Renal cortical epithelial cell (primary cell): ENCODE results near the gene ZRSR2. TPM values are rescaled to one million over a fixed set of nuclear protein-coding genes. Genes with fewer than 3 reads are reported as not detected.
"Not testable (repeated sequence)": the region's sequence is repeated elsewhere in the genome, so short reads cannot be mapped to it uniquely, and the experiment has no call there.

Experiments
- DNase-seq: peaks from one replicate; pipeline ENCODE4 v3.0.0-alpha.2; 2011; ENCODE audit warnings: low read depth
- total RNA-seq: library from RNA; depleted of rRNA; stranded (reverse); fragments of >200 nt; gene quantifications from 2 replicates; pipeline ENCODE4 v1.2.3, GENCODE V29; 2014

Gene ZRSR2
- total RNA-seq, 1 donor from 2014 or later = 7.5 TPM

DNA sequence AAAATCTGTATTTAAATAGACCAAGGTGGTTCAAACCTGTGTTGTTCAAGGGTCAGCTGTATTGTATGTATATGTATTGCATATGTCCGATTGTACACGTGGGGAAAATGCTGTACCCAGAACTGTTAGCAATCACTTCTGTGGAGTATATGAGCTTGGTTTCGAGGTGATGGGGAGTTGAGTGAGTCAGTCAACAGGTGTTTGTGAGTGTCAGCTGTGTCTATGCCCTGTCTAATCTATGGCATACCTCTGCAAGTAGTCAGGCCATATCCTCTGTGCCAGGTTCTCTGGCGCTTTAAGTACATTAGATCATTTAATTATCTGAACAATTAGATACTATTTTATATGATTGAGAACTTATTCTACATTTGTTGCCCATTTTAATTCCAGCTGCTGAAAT, 7.4 kb downstream of the ZRSR2 start:
- DNase-seq = no peak

DNA sequence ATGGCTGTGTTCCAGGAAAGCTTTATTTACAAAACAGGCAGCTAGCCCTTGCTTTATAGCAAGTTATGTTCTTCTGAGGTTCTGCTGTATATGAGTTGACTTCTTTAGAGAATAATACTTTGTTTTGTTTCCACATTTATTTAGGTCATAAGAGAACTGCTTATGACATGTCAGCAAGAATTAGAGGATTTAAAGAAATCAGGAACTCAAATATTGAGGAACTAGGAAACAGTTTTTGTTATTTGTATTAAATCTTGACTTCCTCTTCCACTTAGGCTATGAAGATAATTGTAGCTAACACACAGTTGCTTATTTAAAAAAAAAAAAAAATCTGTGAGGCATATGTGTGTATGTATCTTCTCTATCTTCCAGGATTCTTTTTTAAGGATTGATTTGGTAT, 14.3 kb downstream of the ZRSR2 start:
- no peak for DNase-seq

DNA sequence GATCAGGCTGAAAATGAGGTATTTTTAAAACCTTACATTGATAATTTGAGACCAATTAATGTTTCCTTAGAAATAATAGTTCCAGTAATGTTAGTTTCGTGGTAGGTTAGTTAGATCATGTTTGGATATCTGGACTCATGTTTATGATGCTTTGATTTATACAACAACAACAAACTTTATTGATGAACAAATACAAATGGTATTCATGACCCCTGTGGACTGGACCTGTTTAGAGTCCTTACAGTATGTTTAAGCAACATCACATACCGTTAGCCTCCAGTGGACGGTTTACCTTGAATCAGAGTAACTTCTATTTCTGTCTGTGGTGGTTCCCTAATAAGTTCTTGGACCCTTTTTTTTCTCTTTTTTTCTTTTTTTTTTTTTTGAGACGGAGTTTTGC, 18.0 kb downstream of the ZRSR2 start:
- no peak for DNase-seq

DNA sequence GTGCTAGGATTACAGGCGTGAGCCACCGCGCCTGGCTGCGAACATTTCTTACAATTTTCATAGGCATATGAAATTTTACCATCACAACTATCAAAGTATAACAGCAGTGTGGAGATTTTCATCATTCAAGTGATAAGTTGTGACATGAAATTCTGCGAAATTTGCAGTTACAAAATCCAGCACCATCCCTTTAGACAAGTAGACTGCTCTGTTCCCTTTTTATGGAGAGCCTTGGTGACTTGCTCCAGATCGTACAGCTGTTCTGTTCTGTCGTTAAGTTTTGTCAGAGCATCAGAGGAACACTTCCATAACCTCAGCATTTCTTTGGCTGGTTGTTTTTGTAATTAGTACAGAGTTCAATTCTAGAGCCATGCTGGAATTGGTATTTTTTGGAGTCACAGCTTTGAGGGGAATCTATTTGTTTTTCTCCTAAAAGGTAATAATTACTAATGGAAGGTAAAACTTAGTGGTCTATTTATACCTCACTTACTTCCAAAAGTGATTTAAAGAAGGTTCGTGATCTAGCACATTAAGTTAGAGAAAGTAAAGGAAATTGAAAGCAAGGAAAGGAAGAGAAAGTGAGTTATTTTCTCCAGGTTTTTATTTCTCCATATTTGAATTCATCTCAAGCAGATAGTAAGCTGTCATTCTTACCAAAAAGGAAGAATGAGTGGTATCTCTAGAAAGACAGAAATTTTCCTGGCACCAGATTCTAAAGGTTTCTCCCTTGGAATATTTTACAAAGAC, 22.1 kb downstream of the ZRSR2 start:
- no peak for DNase-seq

DNA sequence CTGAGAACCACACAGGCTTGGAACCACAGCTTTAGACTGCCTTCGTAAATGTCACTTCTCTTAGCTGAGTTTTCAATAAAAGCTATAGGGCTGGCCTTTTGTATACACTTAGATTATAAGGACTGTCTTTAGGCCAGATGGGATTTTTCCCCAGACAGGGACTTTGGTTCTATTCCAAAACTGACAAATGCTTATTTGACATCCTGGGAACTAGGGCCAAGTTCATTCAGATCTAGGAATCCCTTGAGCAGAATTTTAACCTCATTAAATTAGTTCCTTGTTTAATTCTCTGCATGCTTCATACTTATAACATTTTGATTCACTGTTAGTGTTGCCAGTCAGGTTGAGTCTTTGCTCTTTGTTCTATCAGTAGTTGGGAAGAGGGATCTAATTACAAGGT, 23.1 kb downstream of the ZRSR2 start:
- DNase-seq = no peak

DNA sequence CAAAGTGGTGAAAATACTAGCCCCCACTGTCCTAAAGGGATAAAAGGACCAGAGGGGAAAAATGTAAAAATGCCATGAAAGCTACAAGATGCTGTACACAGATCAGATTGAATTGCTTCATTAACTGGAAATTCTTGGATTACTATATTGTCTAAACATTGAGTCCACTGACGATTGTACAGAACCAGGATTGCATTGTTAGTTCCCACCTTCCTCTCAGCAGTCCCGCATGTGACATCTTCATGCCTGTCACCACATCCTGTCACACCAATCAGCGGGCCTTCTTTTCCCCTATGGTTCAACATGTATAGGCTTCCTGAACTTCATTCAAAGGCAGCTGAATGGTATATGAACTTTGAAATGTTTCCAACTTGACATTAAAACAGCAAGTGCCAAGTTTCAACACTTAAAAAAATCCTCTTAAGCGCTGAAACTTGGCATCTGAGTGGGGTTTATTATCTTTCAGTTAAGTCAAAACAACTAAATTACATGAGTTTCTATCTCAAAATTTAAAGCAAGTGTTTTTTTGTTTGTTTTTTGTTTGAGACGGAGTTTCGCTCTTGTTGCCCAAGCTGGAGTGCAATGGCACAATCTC, 24.6 kb downstream of the ZRSR2 start:
- DNase-seq = no peak

DNA sequence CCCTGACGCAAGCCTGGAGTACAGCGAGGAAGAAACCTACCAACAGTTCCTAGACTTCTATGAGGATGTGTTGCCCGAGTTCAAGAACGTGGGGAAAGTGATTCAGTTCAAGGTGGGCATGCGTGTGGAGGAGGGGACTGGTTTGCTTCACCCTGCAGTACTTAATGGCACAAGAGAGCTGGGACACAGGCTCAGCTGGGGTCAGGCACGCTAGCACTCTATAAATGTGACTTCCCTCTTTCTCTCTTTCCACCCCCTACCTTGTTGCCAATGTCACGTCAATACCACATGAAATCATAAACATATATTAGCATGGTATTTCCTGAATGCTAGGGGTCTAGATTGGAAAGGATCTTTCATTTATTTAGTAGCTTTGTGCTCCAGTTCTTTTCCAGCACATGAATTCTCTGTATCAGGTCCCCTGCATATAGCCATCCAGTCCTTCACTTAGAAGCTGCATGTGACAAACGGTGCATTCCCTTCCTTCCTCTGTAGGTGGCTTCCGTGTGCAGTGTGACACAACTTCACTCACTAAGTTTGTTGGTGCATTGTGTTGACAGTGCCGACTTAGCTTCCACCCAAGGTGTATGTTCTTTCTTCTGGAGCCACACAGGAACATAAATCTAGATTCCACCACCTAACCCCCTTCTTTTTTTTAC, 25.6 kb downstream of the ZRSR2 start:
- peak; percentile 15 for DNase-seq

DNA sequence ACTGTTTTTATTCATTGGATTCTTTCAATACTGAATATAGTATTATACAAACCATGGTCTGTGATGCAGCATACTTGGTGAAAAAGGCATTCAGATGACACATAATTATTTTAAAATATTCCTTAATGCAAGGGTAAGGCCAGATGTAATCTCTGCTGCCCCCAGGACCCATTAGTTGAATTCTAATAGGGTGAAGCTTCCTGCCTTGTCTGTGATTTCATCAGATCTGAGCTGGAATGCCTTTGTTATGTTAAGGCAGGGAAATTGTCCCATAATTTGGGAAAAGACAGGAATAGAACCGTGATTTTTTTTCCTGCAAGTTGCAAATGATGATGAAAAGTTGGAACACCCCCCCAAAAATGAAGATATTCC, 26.1 kb downstream of the ZRSR2 start:
- DNase-seq = no peak

DNA sequence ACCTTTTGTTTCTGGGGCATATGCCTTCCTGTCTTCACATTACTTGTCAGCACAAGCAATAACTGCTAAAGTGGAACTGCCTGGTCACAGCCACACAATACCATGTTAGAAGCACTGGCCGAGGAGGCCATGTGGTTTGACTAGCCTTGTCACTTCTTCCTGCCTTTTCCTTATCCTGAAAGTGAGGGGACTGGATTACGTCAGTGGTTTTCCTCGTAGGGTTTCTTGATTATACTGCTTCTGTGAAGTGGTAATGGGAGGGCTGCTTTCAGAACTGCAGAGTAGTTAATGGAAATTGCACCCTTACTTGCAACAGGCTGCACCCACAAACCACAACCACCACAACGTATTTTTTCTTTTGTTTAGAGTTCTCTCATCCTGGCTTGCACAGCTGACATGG, 26.6 kb downstream of the ZRSR2 start:
- DNase-seq = no peak

DNA sequence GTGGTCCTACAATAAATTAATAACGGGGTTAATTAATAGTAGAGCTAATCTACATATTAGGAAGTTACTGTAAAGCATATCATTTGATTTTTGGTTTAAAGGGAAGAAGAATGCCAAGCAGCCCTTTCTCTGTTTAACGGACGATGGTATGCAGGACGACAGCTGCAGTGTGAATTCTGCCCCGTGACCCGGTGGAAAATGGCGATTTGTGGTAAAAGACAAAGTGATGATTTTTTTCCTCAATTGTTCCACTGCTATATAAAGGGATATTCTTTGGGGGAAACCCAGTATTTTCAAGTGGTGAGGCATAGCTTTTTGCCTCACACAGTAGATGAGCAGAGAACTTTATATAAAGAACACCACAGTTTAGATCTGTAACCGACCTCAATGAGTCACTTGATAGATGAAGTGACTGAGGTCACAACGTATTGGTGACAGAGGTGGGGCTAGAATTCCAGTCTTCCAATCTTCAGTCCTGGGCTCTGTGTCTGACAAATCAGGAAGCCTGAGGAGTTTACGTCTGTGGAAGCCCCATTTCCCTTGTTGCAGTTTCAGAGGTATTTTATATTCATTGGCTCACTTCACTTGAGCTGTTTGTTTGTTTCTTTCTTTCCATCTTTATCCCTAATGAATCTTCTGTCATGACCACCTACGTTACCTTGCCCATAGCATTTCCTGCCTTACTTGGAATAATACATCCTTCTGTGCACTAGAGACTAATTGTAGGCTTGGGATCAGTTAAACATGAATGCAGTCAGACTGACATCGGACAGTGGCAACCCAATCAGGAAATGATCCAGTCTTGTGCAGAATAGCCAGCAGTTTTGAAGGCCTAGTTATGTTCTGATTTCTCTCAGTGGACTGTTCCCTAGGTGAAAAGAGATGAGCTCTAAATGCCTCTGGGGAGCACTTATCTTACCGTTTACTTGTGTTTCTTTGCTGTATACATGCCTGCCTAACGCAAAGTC, 30.1 kb downstream of the ZRSR2 start:
- no peak for DNase-seq

DNA sequence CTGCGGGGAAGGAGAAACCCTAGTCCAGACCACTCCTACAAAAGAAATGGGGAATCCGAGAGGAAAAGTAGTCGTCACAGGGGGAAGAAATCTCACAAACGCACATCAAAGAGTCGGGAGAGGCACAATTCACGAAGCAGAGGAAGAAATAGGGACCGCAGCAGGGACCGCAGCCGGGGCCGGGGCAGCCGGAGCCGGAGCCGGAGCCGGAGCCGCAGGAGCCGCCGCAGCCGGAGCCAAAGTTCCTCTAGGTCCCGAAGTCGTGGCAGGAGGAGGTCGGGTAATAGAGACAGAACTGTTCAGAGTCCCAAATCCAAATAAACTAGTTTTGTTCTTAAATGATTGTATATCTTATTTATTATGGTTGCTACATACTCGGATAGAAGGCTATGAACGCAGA, 32.6 kb downstream of the ZRSR2 start:
- DNase-seq = no peak

DNA sequence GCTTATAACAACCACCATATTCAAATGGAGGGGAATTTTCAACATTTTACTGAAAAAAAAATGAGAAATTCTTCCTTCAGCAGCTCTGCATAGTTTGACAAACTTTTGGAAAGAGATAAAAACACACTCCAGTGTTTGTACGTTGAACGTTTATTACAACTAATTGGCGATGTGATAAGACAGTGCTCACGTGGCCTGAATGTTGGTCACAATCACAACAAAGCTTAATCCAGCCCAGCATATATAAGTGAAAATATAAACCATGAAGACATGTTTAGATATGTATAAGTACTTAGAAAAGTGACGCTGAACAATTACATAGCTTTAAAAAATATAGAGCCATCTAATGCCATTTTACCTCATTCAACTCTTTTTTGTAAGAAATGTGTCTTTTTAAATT, 35.7 kb downstream of the ZRSR2 start:
- DNase-seq = no peak

DNA sequence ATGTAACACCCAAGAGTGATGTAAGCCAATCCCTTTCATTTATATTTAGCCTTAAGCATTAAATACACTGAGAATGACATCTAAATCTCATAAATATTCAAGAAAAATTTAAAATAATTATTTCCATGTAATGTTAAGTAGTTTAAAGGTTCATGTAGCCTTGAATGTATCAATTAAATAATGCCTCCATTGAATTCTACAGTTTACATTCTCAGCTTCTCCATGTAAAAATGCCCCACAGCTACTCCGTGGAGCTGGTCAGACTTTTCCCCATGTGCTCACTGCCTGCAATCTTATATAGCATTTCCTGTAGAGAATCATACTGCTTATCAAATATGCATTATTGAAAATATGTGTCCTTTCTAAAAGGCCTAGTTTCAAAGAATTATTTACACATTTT, 38.9 kb downstream of the ZRSR2 start:
- DNase-seq = no peak

DNA sequence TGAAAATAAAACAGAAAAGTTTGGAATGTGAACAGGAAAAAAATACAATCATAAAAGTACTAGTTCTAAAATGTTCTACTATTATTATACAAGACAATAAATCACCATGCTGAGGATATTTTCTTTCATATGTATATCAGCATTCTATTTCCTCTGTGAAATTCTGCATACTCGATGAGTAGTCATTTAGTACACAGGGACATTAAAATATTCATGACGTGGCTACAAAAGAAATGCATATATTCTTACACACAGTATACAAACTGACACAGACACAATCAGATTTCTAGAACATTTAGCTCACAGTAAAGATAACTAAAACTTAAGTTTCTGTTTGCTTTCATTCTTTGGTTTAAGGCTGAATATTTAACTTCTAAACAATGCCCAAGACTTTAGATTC, 41.1 kb downstream of the ZRSR2 start:
- not testable (repeated sequence) for DNase-seq

DNA sequence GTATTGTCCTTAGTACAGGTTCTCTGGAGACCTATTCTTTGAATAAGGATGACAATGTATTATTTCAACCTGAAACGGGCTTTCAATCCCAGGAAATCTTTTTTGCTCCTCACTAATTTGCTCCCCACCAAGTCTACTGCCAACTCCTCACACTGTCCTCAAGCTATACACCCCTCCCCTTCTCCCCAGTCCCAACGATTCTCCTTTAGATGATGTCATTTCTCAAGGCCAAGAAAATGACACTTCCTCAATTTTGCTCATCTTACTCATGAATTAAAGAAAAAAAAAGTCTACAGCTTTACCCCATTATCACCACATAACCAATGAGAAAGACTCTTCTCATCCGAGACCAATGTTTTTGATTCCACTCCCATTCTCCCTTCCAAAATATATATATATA, 43.8 kb downstream of the ZRSR2 start:
- no peak for DNase-seq

DNA sequence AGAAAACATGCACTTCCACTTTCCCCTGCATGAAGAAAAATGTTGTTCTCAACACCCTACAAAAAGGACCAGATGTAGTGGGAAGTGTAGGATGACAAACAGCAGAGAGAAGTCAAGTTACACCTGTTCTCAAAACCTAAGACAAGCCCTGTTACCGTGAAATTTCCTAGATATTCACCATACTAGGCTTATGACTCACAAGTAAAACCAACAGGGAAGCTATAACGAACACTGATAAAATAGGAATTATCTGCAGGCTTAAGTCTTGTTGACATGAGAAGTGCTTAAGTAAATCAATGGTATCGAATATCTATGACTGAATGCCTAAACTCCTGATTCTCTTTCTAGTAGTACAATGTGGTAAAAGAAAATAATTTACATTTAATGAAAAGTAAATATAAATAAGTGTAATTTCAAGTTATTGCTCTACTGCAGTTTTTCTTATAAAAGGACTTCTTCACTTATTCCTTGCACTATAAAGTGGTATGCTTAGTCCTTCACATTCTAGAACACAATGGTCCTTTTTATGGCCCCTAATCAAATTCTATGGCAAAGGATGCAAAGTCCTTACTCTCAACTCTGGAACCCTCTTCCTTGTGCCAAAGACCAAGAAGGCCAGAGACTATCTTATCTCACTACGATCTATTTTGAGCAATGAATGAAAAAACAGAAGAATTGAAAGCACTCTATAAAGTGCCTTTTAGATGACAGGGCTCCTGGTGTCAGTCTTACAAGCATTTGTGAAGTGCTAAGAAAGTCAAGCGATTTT, 44.7 kb downstream of the ZRSR2 start:
- DNase-seq = peak; percentile 22

DNA sequence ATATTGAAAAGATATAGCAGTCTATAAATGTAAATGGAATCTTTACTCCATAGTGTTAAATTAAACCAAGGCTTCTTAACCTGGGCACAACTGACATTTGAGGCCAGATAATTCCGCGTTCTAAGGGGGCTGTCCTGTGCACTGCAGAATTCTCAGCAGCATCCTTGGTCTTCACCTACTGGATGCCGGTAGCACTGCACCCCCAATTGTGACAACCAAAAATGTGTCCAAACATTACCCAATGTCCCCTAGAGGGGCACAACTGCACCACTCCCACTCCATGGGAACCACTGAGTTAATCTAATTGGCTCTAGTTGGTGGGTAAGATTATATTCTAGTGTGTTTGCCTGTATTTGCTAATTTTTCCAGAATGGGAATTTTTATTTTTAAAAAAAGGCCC, 47.7 kb downstream of the ZRSR2 start:
- DNase-seq = no peak

DNA sequence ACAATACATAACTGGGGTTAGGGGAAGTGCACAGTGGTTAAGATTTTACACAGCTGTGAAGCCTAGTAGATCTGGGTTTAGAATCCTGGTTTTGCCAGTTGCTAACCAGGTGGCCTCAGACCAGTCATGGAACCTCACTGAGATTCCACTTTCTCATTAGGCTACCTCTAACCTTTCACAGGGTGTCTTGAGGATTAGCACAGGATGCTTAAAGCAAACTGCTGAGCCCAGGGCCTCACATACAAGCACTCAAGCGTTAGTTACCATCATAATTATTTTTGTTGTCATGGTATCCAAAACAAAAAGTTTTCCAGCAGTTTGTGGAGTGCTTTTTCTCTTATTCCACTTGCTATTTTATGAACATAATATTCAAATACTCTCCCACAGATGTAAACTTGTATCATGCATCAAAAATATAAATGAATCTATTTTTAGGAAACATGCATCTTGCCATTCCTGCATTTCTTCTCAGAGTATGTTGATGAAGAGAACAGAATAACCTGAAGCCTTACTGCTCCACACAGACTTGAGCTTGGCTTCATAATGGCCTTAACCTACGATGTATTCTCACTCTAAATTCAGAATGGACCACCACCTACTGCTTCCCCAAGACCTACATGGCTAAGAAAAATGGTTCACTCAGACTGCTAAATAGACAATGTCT, 51.7 kb downstream of the ZRSR2 start:
- no peak for DNase-seq

DNA sequence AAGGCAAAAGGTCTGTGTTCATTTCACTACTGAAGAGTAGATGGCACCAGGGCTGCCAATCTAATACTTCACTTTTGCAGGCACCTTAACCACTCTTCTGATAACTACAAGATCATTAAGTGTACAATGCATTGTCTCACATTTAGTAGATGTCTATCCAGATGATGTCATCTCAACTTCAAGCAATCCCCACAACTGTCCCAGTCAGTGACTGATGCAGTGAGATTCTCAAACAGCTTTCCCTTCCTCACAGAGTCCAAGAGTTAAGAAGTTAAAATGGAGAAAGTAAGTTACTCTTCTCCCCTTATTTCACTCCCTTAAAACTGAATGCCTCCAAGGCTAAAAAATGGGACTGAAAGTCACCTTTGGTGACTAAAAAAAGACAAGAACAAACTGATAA, 53.7 kb downstream of the ZRSR2 start:
- no peak for DNase-seq

DNA sequence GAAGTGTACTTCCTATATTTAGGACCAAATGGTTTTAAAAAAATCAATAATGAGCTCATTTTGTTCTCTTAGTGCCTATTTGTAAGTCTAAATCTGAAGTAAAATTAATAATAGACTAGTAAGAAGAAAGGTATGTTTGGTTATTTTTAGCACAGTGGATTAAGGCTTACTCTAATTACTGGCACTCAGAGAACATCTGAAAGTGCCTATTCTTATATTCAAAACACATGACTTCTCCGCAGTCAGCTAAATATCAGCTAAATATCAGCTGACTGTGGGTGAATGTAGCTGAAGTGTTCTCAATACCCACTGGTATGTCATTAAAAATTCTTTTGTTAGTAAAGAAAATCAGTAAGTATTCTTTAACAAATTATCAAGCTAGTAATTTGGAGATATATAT, 58.3 kb downstream of the ZRSR2 start:
- DNase-seq = peak; percentile 23

DNA sequence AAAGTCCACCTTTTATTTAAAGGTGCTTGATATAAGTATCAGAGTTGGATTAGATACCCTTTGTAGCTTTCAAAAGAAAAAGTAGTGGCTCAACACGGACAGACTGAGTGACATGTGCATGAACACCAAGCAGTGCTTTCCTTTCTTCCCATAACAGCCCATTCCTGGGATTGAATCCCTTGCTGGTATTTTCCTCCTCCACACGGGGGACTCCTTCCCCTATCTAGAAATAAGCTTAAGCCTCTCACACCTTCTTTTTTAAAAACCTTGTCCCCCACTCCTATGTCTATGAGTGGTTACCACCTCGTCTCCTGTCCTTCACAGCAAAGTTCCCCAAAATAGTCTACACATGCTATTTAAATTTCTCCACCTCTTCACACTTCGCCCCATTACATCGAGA, 59.3 kb downstream of the ZRSR2 start:
- no peak for DNase-seq
